HepG2 (cell line): ENCODE measurements around the gene ACSM6. TPM values are rescaled to one million over a fixed set of nuclear protein-coding genes. Genes with fewer than 3 reads are reported as not detected.

Source experiments
- ATAC-seq: fragments of 200-7000 bp; cut with Tn5 transposase; 3 replicates; pipeline ENCODE4 v1.9.1; 2020; ENCODE audit warnings: mild to moderate bottlenecking, moderate library complexity
- BruUV-seq: library from RNA; stranded (reverse); fragments of 400-500 nt; replicated peaks from 2 replicates; lab custom pipeline; 2021; lab: Mats Ljungman, UMichigan
- CTCF ChIA-PET: fragments of 300-600 bp; formaldehyde crosslinking; extraction: SDS; loops from one replicate; lab custom pipeline; 2021; ENCODE audit warnings: low total read pairs, inconsistent platforms, low intra/inter-chr PET ratio; lab: Yijun Ruan, JAX
- POLR2A ChIA-PET: fragments of 350-600 bp; sonication (Branson Sonifier 250); formaldehyde crosslinking; loops from one replicate; lab custom pipeline; 2020; ENCODE audit warnings: antibody characterized with exemption, inconsistent platforms; lab: Yijun Ruan, JAX
- DNase-seq: peaks from one replicate; pipeline ENCODE4 v3.0.0-alpha.2; 2015; ENCODE audit warnings: low spot score
- FAIRE-seq: peaks from 3 replicates; lab custom pipeline; 2011; peaks lifted over from hg19 to GRCh38; lab: Jason Lieb, UNC
- H2AFZ ChIP-seq: one replicate; pipeline ENCODE4 v1.6.1; 2011; ENCODE audit warnings: low read length, inconsistent platforms
- H3K27ac ChIP-seq: fragments of 300-600 bp; 3 replicates; pipeline ENCODE4 v1.8.0; 2011; ENCODE audit warnings: mixed run types, mild to moderate bottlenecking, mixed read lengths, low read length, inconsistent platforms; ENCODE audit not compliant: insufficient read depth; ENCODE audit errors: extremely low read length
- H3K27me3 ChIP-seq, 2 experiments: fragments of 200-600 bp in 1 of 2; 2 replicates in 1 of 2; 3 replicates in 1 of 2; pipeline versions ENCODE4 v1.6.0 to v1.8.0; 2011; ENCODE audit warnings: low read length in 2 of 2, mild to moderate bottlenecking in 2 of 2, moderate library complexity in 2 of 2, inconsistent platforms in 1 of 2; ENCODE audit not compliant: insufficient read depth in 2 of 2, control insufficient read depth in 1 of 2
- H3K36me3 ChIP-seq, 2 experiments: fragments of 200-600 bp in 1 of 2; replicated peaks in 1 of 2; 2 replicates in 1 of 2; 3 replicates in 1 of 2; pipeline versions ENCODE4 v1.5.1 to v1.8.0; 2011; ENCODE audit warnings: low read length in 2 of 2, inconsistent platforms in 1 of 2; ENCODE audit not compliant: insufficient read depth in 2 of 2, control insufficient read depth in 1 of 2
- H3K4me1 ChIP-seq: 2 replicates; pipeline ENCODE4 v1.5.1; 2012; ENCODE audit warnings: low read length, inconsistent platforms; ENCODE audit not compliant: insufficient read depth
- H3K4me2 ChIP-seq: 2 replicates; pipeline ENCODE4 v1.6.0; 2011; ENCODE audit warnings: low read depth, low read length, inconsistent platforms
- H3K4me3 ChIP-seq, 3 experiments: fragments of 200-600 bp in 1 of 3; sonication (generic), shearing (Covaris generic) in 1 of 3; replicated peaks in 1 of 3; 2 replicates each; pipeline ENCODE4 v1.5.1; 2011 to 2016; ENCODE audit warnings: low read length in 3 of 3, inconsistent platforms in 2 of 3, low read depth in 2 of 3, mild to moderate bottlenecking in 2 of 3, control low read depth in 1 of 3, mixed read lengths in 1 of 3; ENCODE audit not compliant: insufficient read depth in 1 of 3
- H3K79me2 ChIP-seq: one replicate; pipeline ENCODE4 v1.6.1; 2011; ENCODE audit warnings: low read length, inconsistent platforms; ENCODE audit not compliant: insufficient read depth
- H3K9ac ChIP-seq: 2 replicates; pipeline ENCODE4 v1.6.0; 2011; ENCODE audit warnings: mild to moderate bottlenecking, low read depth, low read length, inconsistent platforms; ENCODE audit not compliant: insufficient read depth
- H3K9me3 ChIP-seq: 2 replicates; pipeline ENCODE4 v1.5.1; 2012; ENCODE audit warnings: mild to moderate bottlenecking, low read length
- H4K20me1 ChIP-seq: 2 replicates; pipeline ENCODE4 v1.6.0; 2011; ENCODE audit warnings: inconsistent platforms, mild to moderate bottlenecking, low read length, moderate library complexity; ENCODE audit not compliant: insufficient read depth
- ATF7-NPFF ChIP-seq: sonication (generic); formaldehyde crosslinking; IDR thresholded peaks from 2 replicates; pipeline ENCODE4 v1.8.1; 2023; ENCODE audit warnings: mild to moderate bottlenecking, low read depth, missing genetic modification reagents, moderate library complexity
- BRCA1 ChIP-seq: sonication (generic); formaldehyde crosslinking; IDR thresholded peaks from 2 replicates; pipeline ENCODE4 v1.4.0; 2020; ENCODE audit warnings: missing genetic modification reagents
- CEBPG ChIP-seq: IDR thresholded peaks from 2 replicates; pipeline ENCODE4 v1.6.1; 2016
- NBN ChIP-seq: fragments of 450-650 bp; conservative IDR thresholded peaks from 2 replicates; pipeline ENCODE4 v1.6.1; 2017
- RBM22 ChIP-seq: fragments of 200-400 bp; formaldehyde crosslinking; optimal IDR thresholded peaks from 2 replicates; pipeline ENCODE3; 2017; ENCODE audit warnings: mild to moderate bottlenecking, low read length, moderate library complexity
- RFXANK ChIP-seq: IDR thresholded peaks from 2 replicates; pipeline ENCODE4 v1.6.1; 2016
- SMARCE1 ChIP-seq: fragments of 450-650 bp; IDR thresholded peaks from 2 replicates; pipeline ENCODE4 v1.6.1; 2017; ENCODE audit warnings: borderline replicate concordance
- SOX6 ChIP-seq, 2 experiments: fragments of 450-650 bp in 1 of 2; sonication (generic) in 1 of 2; formaldehyde crosslinking in 1 of 2; IDR thresholded peaks; 2 replicates each; pipeline versions ENCODE4 v1.4.0 to v1.6.1; 2017 to 2020; ENCODE audit warnings: antibody characterized with exemption in 1 of 2, mild to moderate bottlenecking in 1 of 2, missing genetic modification reagents in 1 of 2
- ZMYM3 ChIP-seq: sonication (generic); formaldehyde crosslinking; IDR thresholded peaks from 2 replicates; pipeline ENCODE4 v1.5.1; 2020; ENCODE audit warnings: mild to moderate bottlenecking, missing genetic modification reagents
- ZNF274 ChIP-seq: sonication (generic); formaldehyde crosslinking; IDR thresholded peaks from 2 replicates; pipeline ENCODE4 v1.5.1; 2020; ENCODE audit warnings: mild to moderate bottlenecking, missing genetic modification reagents
- ZNF776 ChIP-seq: sonication (generic); formaldehyde crosslinking; IDR thresholded peaks from 2 replicates; pipeline ENCODE4 v1.4.0; 2020; ENCODE audit warnings: mild to moderate bottlenecking, missing genetic modification reagents
- WGBS: methylation state at CpG from one replicate; pipeline ENCODE4 v1.1.6; 2017; ENCODE audit warnings: low lambda C conversion rate; 5-methylcytosine and 5-hydroxymethylcytosine counted together
- in situ Hi-C: cut with HindIII; loops from 2 replicates; pipeline ENCODE4 v1.10.0; 2017; ENCODE audit warnings: low pct_unique_long_range_greater_than_20kb; ENCODE audit not compliant: extremely low pct_ligation_motif_present
- intact Hi-C: fragments of 100-400 bp; cut with micrococcal nuclease; formaldehyde crosslinking; loops from one replicate; pipeline ENCODE4 v1.10.0; 2022; ENCODE audit not compliant: unreplicated experiment
- polyA plus RNA-seq, 8 experiments: library from polyadenylated mRNA; depleted of rRNA in 3 of 8; stranded (reverse) in 7 of 8; unstranded in 1 of 8; fragments of >200 nt; fragmentation: Illumina TruSeq in 4 of 8; extraction: Trizol in 4 of 8; gene quantifications; 2 replicates each; pipeline versions ENCODE4 v1.2.1 to v1.2.3, GENCODE V29; 2011 to 2016; ENCODE audit warnings: low read depth in 4 of 8, missing spikeins in 1 of 8, mixed read lengths in 1 of 8; ENCODE audit not compliant: insufficient read depth in 1 of 8
- total RNA-seq, 5 experiments: library from RNA; depleted of rRNA; stranded (reverse); fragments of >200 nt; fragmentation: Illumina TruSeq; extraction: Trizol; gene quantifications; 2 replicates each; pipeline ENCODE4 v1.2.3, GENCODE V29; 2016; ENCODE audit warnings: low read depth in 1 of 5
- TF ChIP-seq, protein P1 (sequence below): sonication (generic); formaldehyde crosslinking; IDR thresholded peaks from 2 replicates; pipeline ENCODE4 v1.9.0; 2022; ENCODE audit warnings: low read depth, missing genetic modification reagents
- TF ChIP-seq, protein P2 (sequence below), 2 experiments: sonication (generic) in 1 of 2; formaldehyde crosslinking in 1 of 2; IDR thresholded peaks; 2 replicates each; pipeline versions ENCODE4 v1.4.0 to v1.6.1; 2018 to 2020; ENCODE audit warnings: missing genetic modification reagents in 2 of 2, borderline replicate concordance in 1 of 2, low read depth in 1 of 2, mild to moderate bottlenecking in 1 of 2, missing biosample characterization in 1 of 2
- TF ChIP-seq, protein P3 (sequence below): sonication (generic); formaldehyde crosslinking; IDR thresholded peaks from 2 replicates; pipeline ENCODE4 v1.4.0; 2020; ENCODE audit warnings: mild to moderate bottlenecking, low read depth, missing genetic modification reagents
- TF ChIP-seq, protein P4 (sequence below): sonication (generic); formaldehyde crosslinking; conservative IDR thresholded peaks from 2 replicates; pipeline ENCODE4 v1.4.0; 2020; ENCODE audit warnings: missing genetic modification reagents

Gene ACSM6
- total and polyA plus RNA-seq, 2 of the 13 experiments (the other 11 are each of a cell fraction or from before 2014, with no cell fraction given) = not detected

DNA sequence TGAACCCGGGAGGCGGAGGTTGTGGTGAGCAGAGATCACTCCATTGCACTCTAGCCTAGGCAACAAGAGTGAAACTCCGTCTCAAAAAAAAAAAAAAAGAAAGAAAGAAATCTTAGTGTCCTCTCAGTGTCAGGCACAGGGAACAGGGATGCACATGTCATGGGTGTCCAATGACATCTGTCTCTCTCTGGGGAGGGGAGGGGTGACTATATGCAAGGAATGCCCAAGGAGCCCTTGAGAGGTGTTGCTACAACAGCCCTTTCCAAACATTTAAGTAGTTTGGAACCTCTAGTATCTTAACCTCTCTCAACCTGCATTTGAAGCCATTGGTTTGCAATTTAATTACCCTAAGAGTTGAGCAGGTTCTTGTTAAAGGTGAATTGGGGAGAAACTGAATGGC lies 67.9 kb downstream of the ACSM6 start:
- no peak for FAIRE-seq
- H3K27me3 ChIP-seq = no peaks in the 10 kb centered on the region
- peaks cover 59% of the 10 kb centered on the region for H3K4me1 ChIP-seq
- TF ChIP-seq ZMYM3 (CRISPR knock-in tag) (no peak), ATF7-NPFF (no peak), RBM22 (no peak), ZNF776 (CRISPR knock-in tag) (no peak), ZNF274 (no peak), CEBPG (CRISPR knock-in tag) (no peak), BRCA1 (CRISPR knock-in tag) (no peak), SOX6 (IDR thresholded peaks at IDR 0.05) (no peak), SOX6 (CRISPR knock-in tag; IDR thresholded peaks at IDR 0.05) (no peak), NBN (no peak), SMARCE1 (no peak), RFXANK (CRISPR knock-in tag) (no peak)
- TF ChIP-seq, protein P1, sequence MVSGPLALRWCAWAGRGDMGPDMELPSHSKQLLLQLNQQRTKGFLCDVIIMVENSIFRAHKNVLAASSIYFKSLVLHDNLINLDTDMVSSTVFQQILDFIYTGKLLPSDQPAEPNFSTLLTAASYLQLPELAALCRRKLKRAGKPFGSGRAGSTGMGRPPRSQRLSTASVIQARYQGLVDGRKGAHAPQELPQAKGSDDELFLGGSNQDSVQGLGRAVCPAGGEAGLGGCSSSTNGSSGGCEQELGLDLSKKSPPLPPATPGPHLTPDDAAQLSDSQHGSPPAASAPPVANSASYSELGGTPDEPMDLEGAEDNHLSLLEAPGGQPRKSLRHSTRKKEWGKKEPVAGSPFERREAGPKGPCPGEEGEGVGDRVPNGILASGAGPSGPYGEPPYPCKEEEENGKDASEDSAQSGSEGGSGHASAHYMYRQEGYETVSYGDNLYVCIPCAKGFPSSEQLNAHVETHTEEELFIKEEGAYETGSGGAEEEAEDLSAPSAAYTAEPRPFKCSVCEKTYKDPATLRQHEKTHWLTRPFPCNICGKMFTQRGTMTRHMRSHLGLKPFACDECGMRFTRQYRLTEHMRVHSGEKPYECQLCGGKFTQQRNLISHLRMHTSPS (CRISPR knock-in tag) = no peak
- TF ChIP-seq, protein P2, sequence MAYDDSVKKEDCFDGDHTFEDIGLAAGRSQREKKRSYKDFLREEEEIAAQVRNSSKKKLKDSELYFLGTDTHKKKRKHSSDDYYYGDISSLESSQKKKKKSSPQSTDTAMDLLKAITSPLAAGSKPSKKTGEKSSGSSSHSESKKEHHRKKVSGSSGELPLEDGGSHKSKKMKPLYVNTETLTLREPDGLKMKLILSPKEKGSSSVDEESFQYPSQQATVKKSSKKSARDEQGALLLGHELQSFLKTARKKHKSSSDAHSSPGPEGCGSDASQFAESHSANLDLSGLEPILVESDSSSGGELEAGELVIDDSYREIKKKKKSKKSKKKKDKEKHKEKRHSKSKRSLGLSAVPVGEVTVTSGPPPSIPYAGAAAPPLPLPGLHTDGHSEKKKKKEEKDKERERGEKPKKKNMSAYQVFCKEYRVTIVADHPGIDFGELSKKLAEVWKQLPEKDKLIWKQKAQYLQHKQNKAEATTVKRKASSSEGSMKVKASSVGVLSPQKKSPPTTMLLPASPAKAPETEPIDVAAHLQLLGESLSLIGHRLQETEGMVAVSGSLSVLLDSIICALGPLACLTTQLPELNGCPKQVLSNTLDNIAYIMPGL (CRISPR knock-in tag; IDR thresholded peaks at IDR 0.05; ENCODE audit: borderline replicate concordance in 1 of 2, low read depth in 1 of 2) = no peak
- TF ChIP-seq, protein P3, sequence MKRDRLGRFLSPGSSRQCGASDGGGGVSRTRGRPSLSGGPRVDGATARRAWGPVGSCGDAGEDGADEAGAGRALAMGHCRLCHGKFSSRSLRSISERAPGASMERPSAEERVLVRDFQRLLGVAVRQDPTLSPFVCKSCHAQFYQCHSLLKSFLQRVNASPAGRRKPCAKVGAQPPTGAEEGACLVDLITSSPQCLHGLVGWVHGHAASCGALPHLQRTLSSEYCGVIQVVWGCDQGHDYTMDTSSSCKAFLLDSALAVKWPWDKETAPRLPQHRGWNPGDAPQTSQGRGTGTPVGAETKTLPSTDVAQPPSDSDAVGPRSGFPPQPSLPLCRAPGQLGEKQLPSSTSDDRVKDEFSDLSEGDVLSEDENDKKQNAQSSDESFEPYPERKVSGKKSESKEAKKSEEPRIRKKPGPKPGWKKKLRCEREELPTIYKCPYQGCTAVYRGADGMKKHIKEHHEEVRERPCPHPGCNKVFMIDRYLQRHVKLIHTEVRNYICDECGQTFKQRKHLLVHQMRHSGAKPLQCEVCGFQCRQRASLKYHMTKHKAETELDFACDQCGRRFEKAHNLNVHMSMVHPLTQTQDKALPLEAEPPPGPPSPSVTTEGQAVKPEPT = no peak
- TF ChIP-seq, protein P4, sequence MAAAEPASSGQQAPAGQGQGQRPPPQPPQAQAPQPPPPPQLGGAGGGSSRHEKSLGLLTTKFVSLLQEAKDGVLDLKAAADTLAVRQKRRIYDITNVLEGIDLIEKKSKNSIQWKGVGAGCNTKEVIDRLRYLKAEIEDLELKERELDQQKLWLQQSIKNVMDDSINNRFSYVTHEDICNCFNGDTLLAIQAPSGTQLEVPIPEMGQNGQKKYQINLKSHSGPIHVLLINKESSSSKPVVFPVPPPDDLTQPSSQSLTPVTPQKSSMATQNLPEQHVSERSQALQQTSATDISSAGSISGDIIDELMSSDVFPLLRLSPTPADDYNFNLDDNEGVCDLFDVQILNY (CRISPR knock-in tag) = no peak
- in situ Hi-C loops = loop anchor here (5.0 kb wide), 1 partner anchor 100 kb away; no protein-coding TSS in a partner anchor
- 96% methylated on average over 3 of the region's 3 CpGs for WGBS
- no peaks in the 10 kb centered on the region for H3K9me3 ChIP-seq
- no peak overlapping the region for H3K27ac ChIP-seq
- no TSS peak for BruUV-seq
- intact Hi-C loops = loop anchor here (5.0 kb wide), 1 partner anchor 85 kb away; no protein-coding TSS in a partner anchor
- no peak for ATAC-seq
- ChIA-PET CTCF (no interaction called here), POLR2A (interaction anchor here (1.2 kb wide), 1 partner anchor 9 kb away, joined by 3 read pairs; no protein-coding TSS in a partner anchor)
- no peak for DNase-seq
- no peak overlapping the region for H3K9ac ChIP-seq
- peaks cover 30 to 75% of the 10 kb centered on the region in 2 experiments for H3K36me3 ChIP-seq
- H2AFZ ChIP-seq = no peak overlapping the region
- H3K4me3 ChIP-seq = no peak overlapping the region
- H4K20me1 ChIP-seq = no peaks in the 10 kb centered on the region; the same call in 1 of the 2 replicates
- no peaks in the 10 kb centered on the region for H3K79me2 ChIP-seq
- no peak overlapping the region for H3K4me2 ChIP-seq
